ENCODE measurements around the gene XYLT1.

The XYLT1 gene

DNA sequence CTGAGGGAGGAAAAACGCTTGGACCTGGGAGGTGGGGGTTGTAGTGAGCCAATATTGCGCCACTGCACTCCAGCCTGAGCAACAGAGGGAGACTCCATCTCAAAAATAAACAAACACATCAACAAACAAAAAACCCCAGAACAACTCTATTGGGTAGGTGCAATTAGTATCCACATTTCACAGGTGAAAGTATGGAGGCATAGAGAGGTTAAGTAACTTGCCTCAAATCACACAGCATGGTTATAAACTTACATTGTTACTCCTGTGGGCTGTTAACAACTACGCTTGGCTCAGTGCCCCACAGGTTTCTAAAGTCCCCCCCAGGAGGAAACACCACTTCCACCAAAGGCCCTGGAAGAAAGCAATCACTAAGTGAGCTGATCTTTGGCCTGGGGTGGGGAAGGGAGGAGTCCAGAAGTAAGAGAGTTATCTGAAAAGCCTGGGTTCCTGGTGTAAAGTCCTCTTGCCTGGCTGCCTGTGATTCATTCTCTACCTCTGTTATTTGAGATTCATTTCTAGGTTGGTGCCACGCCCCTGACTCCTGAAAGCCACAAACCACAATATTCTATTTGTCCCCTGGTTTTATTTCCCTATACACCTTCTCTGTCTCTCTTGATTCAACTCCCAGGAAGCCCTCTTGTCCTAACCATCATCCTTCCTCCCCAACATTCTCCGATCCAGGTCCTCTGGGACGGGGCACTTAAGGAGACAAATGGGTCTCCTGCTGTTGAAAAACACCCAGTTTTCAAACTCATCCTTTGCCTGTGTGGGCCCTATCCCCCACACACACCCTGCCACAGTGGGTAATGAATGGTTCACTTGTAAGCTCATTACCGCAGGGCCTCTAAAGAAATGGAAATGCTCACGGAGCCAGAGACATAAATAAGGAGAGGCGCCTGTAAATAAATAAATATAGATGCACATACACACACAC lies 195.4 kb downstream of the XYLT1 start:
- no peak for DNase-seq

GRCh38 chr16:17273142-17273561 lies 197.6 kb downstream of the XYLT1 start:
- no peak for DNase-seq

GRCh38 chr16:17272716-17273115 lies 198.0 kb downstream of the XYLT1 start:
- no peak for DNase-seq

DNA sequence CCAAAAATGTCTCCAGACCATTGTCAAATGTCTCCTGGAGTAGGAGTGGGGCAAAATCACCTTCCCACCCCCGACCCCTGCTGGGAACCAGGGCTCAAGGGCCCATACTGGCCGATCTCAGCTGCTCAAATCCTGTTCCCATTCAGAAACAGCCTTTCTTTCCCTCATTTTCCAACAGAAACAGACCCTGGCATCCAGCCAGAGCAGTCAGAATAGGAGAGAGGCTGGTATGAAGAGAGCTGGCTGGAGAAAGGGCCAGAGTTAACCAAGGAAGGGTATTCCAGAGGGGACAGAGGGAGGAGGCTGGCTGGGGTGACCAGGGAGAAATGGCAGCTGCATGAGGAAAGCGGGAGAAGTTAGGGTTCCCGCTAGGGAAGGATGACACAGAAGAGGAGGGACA lies 199.1 kb downstream of the XYLT1 start:
- DNase-seq: peak; percentile 70

GRCh38 chr16:17270683-17271109 lies 200.1 kb downstream of the XYLT1 start:
- DNase-seq: no peak

DNA sequence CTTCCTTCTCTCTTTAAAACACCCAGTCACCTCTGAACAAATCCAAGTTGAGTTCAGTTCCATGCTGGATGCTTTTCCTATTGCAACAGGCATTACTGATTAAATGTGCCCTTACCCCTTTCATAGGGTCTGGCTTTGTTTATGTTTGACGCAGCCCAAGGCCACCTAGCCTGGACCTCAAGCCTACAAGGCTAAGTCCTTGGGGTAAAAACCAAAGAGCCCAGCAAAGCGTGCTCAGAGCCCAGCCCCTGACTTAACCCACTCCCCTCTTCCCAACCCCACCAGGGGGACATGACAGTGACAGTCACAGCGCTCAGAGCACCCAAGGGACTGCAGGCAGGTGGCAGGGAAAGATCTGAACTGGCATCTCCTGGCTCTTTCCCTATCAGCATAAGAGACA lies 200.6 kb downstream of the XYLT1 start:
- no peak for DNase-seq

DNA sequence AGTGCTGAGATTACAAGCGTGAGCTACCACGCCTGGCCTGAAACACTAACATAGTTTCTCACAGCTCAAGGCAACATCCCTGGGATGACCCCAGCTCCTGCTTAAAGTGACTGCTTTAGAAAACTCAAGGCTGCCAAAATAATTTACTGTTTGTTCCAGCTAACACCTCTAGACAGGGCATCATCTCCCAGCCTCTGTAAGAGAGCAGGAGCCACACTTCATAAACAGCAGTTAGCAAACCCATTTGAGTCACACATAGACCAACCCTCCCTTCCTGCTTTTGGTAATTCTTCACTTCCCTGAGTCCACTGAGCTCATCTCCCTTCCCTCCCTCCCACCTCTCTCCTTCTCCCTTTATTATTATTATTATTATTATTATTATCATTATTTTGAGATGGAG lies 201.3 kb downstream of the XYLT1 start:
- DNase-seq: no peak

GRCh38 chr16:17266608-17267313 lies 204.0 kb downstream of the XYLT1 start:
- peak; percentile 53 for DNase-seq

- no peak for DNase-seq
These were observed 205.6 kb downstream of the XYLT1 start for GRCh38 chr16:17265154-17265553.

DNA sequence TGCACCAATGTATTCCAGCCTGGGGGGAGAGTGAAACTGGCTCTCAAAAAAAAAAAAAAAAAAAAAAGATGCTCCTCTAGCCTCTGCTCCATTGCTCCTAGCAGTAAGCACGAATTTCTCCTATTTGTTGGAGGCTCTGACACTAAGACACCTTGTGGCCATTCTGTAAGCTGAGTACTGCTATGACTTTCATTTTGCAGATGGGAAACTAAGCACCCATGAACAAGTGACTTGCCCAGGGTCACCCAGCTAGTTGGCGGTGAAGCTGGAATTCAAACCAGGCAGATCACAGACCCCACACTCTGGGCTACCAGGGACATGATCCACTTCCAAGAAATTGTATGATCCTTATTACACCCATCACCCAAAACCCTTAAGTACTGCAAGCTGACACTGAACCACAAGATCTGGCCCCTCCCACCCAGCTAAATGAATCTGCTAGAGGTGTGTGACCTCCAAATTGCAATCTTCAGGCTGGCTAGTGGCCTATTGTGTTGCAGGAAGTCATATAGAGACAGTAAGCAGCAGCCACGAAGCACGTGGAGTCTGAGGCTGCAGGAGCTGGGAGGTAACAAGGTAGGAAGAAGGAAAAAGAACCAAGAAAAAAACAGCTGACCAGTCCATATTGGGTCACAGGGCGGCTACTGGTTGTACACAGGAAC lies 209.4 kb downstream of the XYLT1 start:
- no peak for DNase-seq

GRCh38 chr16:17260276-17260849 lies 210.4 kb downstream of the XYLT1 start:
- DNase-seq: no peak

GRCh38 chr16:17259751-17260270 lies 210.9 kb downstream of the XYLT1 start:
- DNase-seq: no peak

- no peak for DNase-seq
These were observed 211.7 kb downstream of the XYLT1 start for GRCh38 chr16:17258848-17259713.

DNA sequence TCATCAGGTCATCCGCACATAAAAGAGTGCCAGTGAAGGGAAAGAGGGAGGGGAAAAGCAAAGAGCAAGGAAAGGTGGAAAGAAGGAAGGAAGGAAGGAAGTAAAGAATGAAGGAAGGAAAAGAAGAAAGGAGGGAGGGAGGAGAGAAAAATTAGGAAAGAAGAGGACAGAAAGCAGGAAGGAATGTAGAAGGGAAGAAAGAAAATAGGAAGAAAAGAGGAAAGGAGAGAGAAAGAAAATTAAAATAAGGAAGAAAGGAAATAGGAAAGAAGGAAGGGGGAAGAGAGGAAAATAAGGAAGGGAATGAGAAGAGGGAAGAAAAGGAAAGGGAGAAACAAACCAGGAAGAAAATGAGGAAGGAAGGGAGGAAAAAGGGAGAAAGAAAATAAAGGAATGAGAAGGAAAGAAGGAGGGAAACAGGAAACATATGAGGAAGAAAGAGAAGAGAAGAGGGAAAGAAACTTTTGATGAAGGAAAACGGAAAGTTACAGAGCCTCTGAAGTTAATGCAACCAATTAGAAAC lies 212.6 kb downstream of the XYLT1 start:
- DNase-seq: no peak

- no peak for DNase-seq
These were observed 213.2 kb downstream of the XYLT1 start for GRCh38 chr16:17257426-17258023.

DNA sequence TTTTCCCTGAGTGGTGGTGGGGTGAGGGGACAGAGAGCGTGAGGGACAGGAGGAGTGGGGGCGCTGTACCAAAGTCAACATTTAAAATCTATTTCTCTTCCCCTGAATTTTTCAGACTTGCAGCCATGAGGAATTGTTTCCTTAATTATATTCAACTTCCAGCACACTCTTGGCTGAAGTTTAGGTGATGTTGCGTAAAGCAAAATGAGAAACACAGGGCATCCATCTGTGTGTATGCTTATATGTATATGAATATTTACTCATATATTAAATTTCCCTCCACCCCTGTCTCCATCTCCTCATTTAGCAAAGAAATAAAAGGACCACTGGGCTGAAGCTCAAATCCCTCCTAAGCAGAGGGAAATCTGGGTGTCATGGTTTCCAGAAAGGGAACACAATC lies 218.1 kb downstream of the XYLT1 start:
- DNase-seq: no peak

DNA sequence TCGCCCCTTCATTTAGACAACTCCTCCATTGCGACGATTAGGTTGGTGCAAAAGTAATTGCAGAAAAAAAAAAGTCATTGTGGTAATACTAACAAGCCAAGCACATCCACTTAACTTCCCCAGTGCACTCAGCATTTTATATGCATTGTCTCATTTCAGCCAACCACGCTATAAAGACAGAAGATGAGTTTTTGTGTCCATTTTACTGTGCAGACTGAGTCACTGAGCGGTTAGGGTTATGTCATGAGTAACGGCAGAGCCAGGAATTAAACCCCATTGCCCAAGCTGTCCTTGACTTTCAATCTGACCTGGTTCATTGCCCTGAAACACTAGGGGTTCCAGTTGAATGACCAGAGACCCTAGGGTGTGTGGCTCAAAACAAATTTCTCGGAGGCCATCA lies 218.7 kb downstream of the XYLT1 start:
- no peak for DNase-seq

- DNase-seq: no peak
These were observed 219.3 kb downstream of the XYLT1 start for GRCh38 chr16:17251496-17251895.

DNA sequence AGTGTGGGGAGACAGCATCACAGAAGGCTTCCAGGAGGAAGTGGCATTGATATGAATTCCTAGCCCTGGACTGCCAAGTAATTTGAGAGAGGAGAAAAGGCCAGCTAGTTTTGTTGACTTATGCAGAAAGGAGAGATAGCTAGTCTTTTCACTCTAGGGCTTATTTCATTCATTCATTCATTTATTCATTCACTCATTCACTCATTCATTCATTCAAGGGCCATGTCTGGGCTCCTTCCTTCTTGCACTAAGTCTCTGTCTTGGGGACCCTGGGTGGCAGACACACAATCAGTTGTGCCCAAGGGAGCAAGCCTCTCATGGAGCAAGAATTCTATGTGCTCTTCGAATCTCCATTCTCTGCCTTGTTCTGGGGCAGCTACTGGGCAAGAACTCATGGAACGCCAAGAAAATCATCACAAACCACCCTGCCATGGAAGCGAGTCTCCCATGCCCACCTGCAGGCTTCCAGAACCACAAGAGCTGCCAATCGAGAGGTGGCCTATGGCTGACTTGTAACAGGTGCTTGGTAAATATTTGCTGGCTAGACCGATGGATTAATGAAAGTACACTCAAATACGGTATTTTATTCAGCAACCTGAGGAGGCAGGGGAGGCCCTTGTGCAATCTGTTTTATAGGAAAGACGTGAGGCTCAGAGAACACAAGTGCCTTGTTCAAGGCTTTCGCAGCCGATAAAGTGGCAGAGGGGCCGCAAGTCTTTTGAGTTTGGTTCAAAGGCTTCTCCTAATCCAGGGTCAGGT lies 223.6 kb downstream of the XYLT1 start:
- DNase-seq: no peak

DNA sequence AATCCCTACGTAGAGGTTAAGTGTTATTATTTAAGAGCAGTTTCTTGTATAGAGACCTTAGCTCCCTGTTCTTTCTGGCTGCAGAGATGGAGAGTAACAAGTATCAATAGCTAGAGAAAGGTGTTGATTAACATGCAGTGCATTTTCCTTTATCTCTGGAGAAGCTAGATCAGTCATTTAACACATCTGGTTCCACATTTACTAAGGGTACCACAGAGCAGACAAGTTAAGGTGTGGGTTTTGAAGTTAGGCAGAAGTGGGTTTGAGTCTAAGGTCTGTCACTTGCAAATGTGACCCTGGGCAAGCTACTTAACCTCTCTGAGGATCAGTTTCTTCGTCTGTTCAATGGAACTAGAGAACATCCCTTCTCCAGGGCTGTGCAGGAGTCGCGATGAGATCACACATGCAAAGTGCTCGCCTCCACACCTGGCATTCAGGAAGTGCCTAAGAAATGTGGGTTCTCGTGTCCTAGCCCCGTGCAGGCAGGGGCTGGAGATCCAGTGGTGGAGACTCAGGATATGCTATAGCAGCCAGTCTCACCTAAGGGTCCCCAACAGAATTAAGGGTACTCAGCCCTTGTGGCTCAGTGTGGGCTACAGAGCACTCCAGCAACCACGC lies 224.4 kb downstream of the XYLT1 start:
- DNase-seq: no peak

All from femur (tissue), 1 donor.